ENCODE measurements around the gene HSPA1B.
"Not testable (repeated sequence)": the region's sequence is repeated elsewhere in the genome, so short reads cannot be mapped to it uniquely, and the experiment has no call there.

HSPA1B gene

DNA sequence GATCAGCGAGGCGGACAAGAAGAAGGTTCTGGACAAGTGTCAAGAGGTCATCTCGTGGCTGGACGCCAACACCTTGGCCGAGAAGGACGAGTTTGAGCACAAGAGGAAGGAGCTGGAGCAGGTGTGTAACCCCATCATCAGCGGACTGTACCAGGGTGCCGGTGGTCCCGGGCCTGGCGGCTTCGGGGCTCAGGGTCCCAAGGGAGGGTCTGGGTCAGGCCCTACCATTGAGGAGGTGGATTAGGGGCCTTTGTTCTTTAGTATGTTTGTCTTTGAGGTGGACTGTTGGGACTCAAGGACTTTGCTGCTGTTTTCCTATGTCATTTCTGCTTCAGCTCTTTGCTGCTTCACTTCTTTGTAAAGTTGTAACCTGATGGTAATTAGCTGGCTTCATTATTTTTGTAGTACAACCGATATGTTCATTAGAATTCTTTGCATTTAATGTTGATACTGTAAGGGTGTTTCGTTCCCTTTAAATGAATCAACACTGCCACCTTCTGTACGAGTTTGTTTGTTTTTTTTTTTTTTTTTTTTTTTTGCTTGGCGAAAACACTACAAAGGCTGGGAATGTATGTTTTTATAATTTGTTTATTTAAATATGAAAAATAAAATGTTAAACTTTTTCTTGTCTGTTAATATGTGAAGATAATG lies 2.2 kb downstream of the HSPA1B start:
- DNase-seq, result peak; percentile 39 to 77 (median 45)

DNA sequence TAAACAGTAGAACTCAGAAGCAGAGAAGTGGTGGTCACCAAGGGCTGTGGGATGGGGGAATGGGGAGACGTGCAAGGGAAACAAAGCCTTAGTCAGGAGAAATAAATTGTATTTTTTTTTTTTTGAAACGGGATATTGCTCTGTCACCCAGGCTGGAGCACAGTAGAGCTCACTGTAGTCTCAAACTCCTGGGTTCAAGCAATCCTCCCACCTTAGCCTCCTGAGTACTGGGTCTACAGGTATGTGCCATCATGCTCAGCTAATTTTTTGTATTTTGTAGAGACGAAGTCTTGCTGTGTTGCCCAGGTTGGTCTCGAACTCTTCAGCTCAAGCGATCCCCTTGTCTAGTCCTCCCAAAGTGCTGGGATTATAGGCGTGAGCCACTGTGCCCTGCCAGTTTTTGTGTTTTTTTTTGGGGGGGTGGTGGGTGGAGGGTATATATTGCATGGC lies 3.4 kb downstream of the HSPA1B start:
- no peak for DNase-seq

DNA sequence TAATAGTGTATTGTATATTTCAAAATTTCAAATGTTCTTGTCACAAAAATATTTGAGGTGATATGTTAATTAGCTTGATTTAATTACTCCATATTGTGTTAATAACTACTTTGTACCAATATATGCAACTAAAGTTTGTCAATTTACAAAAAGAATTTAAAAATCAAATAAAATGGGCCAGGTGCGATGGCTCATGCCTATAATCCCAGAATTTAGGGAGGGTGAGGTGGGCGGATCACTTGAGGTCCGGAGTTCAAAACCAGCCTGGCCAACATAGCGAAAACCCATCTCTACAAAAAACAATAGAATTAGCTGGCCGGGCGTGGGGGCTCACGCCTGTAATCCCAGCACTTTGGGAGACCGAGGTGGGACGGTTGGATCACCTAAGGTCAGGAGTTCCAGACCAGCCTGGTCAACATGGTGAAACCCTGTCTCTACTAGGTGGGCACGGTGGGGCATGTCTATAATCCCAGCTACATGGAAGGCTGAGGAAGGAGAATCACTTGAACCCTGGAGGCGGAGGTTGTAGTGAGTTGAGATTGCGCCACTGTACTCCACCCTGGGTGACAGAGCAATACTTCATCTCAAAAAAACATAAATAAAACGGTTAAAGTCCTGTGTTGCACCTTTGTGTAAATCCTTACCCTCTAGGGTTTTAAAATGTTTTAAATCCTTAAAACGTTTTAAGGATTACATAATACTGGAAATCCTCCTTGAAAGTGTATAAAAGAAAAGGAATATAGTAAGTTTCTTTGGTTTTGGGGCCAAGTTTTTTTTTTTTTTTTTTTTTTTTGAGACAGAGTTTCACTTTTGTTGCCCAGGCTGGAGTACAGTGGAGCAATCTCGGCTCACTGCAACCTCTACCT lies 4.0 kb downstream of the HSPA1B start:
- DNase-seq, result no peak

DNA sequence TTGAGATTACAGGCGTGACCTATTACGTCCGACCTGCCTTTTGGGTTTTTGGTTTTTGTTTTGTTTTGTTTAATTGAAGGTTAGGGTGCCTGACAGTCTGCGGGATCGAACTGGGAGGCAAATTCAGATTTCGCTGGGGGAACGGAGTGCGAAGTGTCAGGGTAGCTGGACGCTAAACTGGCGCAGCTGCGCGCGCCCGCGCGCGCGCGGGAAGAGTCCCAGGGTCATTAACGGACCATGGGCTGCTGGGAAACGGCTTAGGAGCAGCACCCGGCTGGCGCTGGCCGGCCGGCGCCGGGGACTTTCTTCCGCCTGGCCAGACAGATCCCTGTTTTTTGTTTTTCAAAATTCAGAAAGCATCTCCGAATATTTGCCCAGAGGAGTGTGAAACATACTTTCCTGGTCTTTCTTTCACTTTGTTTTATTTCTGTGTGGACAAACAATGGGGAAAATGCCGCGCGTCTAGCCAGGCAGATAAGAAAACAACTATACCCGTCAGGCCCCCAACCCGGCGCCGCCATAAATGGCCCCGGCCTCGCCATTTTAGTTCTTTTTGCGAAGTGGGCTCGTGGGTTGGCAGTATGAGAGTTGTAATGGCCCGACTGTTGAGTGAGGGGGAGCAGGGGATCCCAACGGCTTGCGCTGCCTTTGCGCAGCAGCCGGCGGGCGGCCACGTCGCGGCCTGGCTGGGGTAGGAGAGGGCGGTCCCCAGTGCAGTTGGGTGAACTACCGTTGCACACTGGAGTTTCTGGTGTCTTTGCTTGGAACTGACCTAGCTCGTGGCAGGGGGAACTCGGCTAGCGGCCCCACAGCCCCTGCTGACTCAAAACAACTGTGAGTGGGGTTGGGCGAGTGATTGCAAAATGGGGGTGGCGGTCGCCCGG lies 7.1 kb downstream of the HSPA1B start:
- DNase-seq, result peak; percentile 92 to 97 (median 95)

DNA sequence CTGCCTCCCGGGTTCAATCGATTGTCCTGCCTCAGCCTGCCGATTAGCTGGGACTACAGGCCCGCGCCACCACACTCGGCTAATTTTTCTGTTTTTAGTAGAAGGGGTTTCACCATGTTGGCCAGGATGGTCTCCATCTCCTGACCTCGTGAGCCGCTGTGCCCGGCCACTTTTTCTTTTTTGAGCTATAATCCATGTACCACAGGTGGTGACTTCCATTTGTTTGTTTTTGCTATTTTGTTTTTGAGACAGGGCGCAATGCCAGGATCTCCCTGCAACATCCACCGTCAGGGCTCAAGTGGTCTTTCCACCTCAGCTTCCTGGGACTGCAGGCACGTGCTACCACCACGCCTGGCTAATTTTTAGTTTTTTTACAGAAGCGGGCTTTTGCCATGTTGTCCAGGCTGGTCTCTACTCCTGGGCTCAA lies 8.5 kb downstream of the HSPA1B start:
- DNase-seq, result peak in 1 of 3 experiments; percentile 30

DNA sequence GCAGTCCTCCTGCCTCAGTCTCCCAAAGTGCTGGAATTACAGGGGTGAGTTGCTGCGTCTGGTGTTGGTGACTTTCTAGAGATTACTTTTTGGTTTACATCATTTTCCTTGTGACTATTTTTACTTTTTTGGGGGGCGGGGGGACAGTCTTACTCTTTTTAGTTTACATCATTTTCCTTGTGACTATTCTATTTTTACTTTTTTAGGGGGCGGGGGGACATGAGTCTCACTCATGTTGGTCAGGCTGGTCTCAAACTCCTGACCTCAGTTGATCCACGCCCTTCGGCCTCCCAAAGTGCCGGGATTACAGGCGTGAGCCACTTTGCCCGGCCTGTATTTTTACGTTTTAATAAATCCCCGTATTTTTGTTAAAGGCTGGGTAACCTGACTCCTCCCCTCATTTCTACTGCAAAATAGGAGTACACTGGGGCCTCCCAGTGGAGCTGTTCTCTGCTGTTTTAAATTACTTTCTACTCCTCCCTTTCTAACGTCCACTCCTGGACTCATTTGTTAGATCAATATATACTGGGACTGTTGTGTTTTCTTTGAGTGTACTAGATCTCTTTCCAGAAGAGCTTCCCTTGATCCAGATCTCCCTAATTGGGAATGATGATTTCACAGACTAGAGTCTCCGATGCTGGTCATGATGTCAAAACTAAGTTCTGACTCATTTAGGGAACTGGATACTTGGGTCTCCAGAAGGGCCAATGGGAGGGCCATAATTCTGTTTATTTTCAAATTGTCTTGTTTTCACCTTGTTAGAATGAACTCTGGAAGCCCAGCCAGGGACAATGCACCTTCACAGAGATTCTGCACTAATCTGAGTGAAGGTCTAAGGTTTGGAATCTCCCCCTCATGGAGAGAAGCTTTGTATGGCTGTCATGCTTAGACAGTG lies 9.2 kb downstream of the HSPA1B start:
- DNase-seq, result no peak

DNA sequence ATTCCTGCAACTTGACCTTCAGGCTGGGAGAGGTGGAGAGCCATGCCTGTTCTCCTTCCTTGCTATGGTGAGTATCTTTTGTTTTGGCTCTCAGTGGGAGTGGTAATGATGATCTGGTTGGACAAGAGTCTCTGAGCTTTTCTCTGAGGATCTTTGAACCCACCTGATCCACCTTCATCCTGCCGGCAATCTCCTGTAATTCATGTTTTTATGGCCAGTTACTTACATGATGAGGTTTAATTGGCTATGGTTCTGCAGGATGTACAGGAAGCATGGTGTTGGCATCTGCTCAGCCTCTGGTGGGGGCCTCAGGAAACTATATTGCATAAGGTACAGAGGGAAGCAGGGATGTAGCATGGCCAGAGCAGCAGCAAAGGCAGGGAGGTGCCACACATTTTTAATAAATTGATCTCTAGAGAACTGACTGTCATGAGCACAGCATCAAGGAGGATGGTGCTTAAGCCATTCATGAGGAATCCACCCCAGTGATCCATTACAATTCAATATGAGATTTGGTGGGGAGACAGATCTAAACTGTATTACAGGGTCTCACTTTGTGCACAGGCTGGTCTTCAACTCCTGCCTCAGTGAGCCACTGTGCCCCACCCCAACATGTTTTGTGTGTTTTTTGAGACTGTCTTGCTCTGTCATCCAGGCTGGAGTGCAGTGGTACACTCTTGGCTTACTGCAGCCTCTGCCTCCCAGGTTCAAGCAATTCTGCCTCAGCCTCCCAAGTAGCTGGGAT lies 10.0 kb downstream of the HSPA1B start:
- DNase-seq, result no peak

DNA sequence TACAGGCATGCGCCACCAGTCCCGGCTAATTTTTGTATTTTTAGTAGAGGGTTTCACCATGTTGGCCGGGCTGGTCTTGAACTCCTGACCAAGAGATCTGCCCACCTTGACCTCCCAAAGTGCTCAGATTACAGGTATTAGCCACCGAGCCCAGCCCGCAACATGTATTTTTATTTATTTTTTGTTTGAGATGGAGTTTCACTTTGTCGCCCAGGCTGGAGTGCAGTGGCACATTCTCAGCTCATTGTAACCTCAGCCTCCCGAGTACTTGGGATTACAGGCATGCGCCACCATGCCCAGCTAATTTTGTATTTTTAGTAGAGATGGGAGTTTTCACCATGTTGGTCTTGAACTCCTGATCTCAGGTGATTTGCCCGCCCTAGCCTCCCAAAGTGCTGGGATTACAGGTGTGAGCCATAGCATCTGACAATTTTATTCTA lies 10.6 kb downstream of the HSPA1B start:
- DNase-seq, result not testable (repeated sequence)

DNA sequence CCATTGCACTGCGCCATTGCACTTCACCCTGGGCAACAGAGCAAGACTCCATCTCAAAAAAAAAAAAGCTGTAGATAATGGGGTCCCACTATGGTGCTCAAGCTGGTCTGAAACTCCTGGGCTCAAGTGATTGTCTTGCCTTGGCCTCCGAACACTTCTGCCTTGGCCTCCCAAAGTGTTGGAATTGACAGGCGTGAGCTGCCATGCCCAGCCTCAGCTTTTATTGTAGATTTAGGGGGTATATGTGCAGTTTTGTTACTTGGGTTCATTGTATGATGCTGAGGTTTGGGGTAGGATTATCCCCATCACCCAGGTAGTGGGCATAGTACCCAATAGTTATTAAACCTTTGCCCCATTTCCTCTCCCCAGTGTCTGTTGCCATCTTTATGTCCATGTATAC lies 11.4 kb downstream of the HSPA1B start:
- DNase-seq, result no peak

DNA sequence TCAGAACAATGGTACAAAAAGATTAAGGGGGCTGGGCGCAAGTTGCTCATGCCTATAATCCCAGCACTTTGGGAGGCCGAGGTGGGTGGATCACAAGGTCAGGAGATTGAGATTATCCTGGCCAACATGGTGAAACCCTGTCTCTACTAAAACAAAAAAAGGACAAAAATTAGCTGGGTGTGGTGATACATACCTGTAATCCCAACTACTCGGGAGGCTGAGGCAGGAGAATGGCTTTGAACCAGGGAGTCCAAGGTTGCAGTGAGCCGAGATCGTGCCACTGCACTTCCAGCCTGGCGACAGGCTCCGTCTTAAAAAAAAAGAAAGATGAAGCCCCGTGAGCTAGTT lies 12.2 kb downstream of the HSPA1B start:
- not testable (repeated sequence) for DNase-seq

DNA sequence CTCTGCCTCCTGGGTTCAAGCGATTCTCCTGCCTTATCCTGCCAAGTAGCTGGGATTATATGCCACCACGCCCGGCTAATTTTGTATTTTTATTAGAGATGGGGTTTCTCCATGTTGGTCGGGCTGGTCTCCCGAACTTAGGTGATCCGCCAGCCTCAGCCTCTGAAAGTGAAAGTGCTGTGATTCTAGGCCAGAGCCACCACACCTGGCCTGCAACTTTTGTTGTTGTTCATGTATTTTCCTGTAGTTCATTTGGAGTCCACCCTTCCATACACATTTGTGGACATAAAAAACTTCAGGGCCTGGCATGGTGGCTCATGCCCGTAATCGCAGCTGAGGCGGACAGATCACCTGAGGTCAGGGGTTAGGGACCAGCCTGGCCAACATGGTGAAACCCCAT lies 14.5 kb downstream of the HSPA1B start:
- no peak for DNase-seq

DNA sequence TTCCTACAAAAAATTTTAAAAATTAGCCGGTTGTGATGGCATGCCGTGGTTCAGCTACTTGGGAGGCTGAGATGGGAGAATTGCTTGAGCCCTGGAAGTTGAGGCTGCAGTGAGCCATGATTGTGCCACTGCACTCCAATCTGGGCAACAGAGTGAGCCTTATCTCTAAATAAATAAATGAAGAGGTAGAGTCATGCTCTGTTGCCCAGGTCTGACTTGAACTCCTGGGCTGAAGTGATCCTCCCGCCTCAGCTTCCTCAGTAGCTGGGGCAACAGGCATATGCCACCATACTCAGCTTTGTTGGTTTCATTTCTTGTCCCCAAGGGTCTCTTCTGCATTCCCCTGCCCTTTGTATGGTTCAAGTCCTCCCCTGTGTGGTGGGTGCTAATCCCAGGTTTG lies 17.0 kb downstream of the HSPA1B start:
- DNase-seq, result no peak

DNA sequence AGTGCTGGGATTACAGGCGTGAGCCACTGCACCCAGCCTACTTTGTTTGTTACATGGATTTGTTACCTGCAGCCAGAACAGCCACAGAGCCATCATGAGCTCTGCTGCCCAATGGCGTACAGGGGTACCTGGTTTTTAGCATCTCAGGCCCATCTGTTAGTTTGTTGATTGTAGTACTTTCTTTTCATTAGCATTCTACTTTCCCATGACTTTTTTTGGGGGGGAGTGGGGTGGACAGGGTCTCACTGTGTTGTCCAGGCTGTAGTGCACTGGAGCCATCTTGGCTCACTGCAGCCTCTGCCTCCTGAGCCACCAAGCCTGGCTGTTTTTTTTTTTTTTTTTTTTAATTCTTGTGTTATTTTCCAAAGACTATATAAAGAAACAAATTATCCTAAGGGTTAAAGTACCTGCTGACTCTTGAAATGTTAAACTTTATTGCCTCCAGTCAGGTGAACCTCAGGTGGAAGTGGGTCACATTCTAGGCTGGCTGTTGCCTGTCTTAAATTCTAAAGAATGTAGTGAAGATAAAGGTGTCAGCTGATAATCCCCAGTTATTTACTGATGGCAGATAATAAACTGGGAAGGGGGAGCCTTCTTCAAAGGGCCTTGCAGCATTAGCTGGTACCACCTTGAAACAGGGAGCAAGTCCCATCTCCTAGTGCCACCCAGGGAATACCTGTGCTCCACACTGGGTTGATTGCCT lies 19.9 kb downstream of the HSPA1B start:
- DNase-seq, result no peak

DNA sequence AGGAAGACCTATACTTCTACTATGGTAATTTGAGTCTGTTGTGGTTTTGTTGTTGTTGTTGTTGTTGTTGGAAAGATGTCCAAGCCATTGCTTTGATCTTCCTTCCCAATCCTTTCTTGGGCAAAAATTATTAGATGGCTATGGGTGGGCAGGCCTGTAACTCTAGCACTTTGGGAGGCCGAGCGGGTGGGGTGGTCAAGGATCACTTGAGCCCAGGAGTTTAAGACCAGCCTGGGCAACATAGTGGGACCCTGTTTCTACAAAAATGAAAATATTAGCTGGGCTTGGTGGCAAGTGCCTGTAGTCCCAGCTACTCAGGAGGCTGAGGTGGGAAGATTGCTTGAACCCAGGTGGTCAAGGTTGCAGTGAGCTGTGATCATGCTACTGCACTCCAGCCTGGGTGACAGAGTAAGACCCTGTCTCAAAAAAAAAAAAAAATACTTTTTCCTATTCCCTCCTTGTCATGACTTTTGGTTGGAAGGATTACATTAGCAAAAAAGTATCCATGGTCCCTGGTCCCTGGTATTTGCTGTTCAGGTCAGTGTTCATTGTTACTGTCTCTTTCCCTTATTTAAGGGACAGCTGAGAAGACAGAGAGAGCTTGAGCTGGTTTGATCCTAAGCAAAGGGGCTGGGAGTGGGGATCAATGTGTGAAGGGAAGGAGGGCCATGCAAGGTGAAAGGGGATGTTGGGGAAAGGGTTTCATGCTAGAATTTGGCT lies 23.4 kb downstream of the HSPA1B start:
- no peak for DNase-seq

DNA sequence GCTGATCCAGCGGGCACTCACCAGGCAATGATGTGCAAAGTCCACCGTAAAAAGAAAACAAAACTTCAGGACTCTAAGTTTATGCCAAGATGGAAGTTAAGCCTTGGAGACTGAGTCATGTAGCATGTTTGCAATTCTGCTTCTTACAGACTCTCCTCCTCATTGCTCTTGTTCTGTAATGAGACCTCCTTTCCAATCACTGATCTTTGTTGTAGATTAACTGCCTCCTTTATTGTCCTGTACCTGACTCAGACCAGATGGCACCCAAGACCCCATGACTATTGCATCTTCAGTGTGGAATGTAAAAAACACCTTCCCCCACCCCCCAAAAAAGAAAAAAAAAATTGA lies 23.9 kb downstream of the HSPA1B start:
- no peak for DNase-seq

DNA sequence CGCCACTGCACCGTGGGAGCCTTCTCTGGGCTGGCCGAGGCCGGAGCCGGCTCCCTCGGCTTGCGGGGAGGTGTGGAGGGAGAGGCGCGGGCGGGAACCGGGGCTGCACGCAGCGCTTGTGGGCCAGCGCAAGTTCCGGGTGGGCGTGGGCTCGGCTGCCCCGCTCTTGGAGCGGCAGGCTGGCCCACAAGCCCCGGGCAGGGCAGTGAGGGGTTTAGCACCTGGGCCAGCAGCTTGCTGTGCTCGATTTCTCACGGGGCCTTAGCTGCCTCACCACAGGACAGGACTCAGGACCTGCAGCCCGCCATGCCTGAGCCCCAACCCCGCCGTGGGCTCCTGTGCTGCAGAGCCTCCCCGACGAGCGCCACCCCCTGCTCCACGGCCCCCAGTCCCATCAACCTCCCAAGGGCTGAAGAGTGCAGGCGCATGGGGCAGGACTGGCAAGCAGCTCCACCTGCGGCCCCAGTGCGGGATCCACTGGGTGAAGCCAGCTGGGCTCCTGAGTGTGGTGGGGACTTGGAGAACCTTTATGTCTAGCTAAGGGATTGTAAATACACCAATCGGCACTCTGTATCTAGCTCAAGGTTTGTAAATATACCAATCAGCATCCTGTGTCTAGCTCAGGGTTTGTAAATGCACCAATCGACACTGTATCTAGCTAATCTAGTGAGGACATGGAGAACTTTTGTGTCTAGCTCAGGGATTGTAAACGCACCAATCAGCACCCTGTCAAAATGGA lies 24.6 kb downstream of the HSPA1B start:
- not testable (repeated sequence) for DNase-seq

DNA sequence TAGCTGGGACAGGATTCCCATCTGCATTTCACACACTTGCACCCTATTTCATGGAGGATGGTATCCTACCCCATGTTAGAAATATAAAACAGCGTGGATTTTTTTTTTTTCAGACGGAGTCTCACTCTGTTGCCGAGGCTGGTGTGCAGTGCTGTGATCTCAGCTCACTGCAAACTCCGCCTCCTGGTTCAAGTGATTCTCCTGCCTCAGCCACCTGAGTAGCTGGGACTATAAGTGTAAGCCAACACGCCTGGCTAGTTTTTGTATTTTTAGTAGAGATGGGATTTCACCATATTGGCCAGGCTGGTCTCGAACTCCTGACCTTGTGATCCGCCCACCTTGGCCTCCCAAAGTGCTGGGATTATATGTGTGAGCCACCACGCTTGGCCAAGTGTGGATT lies 30.2 kb downstream of the HSPA1B start:
- DNase-seq, result not testable (repeated sequence)

DNA sequence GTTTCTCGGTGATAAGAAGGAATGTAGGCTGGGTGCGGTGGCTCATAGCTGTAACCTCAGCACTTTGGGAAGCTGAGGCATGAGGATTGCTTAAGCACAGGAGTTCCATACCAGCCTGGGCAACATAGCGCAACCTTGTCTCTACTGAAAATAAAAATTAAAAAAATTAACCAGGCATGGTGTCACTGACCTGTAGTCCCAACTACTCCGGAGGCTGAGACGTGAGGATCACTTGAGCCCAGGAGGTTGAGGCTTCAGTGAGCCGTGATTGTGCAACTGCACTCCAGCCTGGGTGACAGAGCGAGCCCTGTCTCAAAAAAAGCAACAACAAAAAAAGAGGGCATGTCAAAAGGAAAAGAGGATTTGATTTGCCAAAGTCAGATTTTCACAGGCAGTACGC lies 31.2 kb downstream of the HSPA1B start:
- no peak for DNase-seq

DNA sequence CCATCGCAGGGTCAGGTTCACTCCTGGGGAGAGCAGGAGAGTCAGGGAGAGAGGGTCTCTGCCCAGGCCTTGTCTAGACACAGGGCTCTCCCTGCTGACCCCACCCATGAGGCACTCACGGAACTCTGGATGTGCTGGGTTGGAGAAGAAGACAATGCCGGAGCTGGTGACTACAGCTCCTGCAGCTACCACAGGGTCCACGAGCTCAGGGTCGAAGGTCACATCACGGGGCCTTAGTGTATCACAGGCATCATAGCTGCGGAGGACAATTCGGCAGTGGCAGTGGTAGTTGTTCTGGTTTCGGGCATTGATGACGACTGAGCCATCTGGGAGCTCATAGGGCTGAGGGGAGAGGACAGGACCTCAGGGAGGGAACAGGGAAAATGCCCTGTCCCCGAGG lies 32.4 kb downstream of the HSPA1B start:
- DNase-seq, result no peak

DNA sequence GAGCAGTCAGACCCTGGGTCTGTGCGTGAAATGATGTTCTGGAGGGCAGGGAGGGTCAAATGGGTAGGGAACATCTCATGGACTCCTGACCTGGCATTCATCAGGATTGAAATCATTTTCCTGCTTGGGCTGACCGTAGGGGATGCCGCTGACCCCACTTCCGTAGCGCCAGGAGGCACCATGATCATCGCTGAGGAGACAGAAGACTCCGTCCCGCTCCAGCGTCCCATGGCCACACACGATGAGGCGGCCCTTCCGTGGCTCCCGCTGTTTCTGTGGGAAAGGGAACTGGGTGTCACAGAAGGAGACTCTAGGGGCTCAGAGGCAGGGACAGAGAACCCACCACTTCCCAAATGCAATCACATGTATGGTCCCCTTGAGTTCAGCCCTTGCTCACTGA lies 32.8 kb downstream of the HSPA1B start:
- DNase-seq, result no peak
